ENCODE results near the gene LRRC55. TPM values are rescaled to one million over a fixed set of nuclear protein-coding genes. Genes with fewer than 3 reads are reported as not detected.

The LRRC55 gene
- polyA plus RNA-seq, 1 of the 3 experiments (the other 2 are of a cell fraction), result not detected

DNA sequence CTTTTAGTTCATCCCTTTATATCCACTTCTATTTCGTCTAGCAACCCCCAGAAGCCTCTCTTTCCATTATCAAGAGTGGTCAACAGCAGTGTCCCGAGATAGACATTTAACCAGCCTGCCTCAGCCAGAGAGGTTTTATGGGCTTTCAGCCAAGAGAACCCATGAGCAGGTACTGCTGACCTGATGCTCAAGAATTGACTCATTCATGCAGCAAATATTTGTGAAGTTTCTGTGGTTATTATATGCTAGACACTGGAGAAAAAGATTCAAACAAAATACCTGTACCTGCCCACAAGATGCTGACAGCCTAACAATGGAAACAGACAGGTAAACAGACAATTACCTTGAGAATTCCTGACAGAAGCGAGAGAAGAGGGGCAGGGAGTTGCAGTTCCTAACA lies 9.7 kb upstream of the LRRC55 start:
- no peak for DNase-seq
- no peaks in the 10 kb centered on the region for H3K9me3 ChIP-seq
- H3K27ac ChIP-seq (ENCODE audit: low read depth in 2 of 2, low read length in 1 of 2), result no peak overlapping the region
- TF ChIP-seq YY1 (IDR thresholded peaks at IDR 0.05; ENCODE audit: low read depth), result no peak
- TF ChIP-seq FOXM1 (IDR thresholded peaks at IDR 0.05; ENCODE audit: low read depth), result no peak
- TF ChIP-seq, protein P1, sequence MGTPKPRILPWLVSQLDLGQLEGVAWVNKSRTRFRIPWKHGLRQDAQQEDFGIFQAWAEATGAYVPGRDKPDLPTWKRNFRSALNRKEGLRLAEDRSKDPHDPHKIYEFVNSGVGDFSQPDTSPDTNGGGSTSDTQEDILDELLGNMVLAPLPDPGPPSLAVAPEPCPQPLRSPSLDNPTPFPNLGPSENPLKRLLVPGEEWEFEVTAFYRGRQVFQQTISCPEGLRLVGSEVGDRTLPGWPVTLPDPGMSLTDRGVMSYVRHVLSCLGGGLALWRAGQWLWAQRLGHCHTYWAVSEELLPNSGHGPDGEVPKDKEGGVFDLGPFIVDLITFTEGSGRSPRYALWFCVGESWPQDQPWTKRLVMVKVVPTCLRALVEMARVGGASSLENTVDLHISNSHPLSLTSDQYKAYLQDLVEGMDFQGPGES (IDR thresholded peaks at IDR 0.05; ENCODE audit: low read depth, low read length), result no peak
- TF ChIP-seq RAD21 (IDR thresholded peaks at IDR 0.05; ENCODE audit: low read length), result no peak
- no peak for TF ChIP-seq CHD2 (IDR thresholded peaks at IDR 0.05; ENCODE audit: low read length, partially characterized antibody)
- H3K27me3 ChIP-seq (ENCODE audit: insufficient read depth), result no peaks in the 10 kb centered on the region
- H3K79me2 ChIP-seq (ENCODE audit: insufficient read depth), result no peaks in the 10 kb centered on the region
- no peak overlapping the region for H3K4me2 ChIP-seq
- H3F3A ChIP-seq (replicated peaks; ENCODE audit: insufficient read depth), result no peaks in the 10 kb centered on the region
- no peak overlapping the region for H3K9ac ChIP-seq
- ChIA-PET POLR2A (no interaction called here), CTCF (interaction anchor here (2.6 to 3.0 kb wide), 2 partner anchors 27 to 77 kb away, joined by 6 to 12 read pairs; no protein-coding TSS in a partner anchor)
- 20% methylated on average over 3 of the region's 3 CpGs for WGBS (ENCODE audit: low lambda C conversion rate)
- H2AFZ ChIP-seq (ENCODE audit: low read depth), result no peak overlapping the region
- peaks cover 0 to 4% of the 10 kb centered on the region in 2 experiments; a peak in 2 of 4 replicates for H3K4me1 ChIP-seq (ENCODE audit: control insufficient read depth in 1 of 2, insufficient read depth in 2 of 2, low read depth in 1 of 2, low read length in 1 of 2)
- H3K36me3 ChIP-seq (replicated peaks in 1 of 2; ENCODE audit: control insufficient read depth in 1 of 2, insufficient read depth in 2 of 2, low read length in 1 of 2), result no peaks in the 10 kb centered on the region
- H3K9me2 ChIP-seq, result no peaks in the 10 kb centered on the region
- no peak overlapping the region for H3K4me3 ChIP-seq (ENCODE audit: low read depth in 2 of 2, low read length in 1 of 2)
- H4K20me1 ChIP-seq (ENCODE audit: insufficient read depth), result no peaks in the 10 kb centered on the region

DNA sequence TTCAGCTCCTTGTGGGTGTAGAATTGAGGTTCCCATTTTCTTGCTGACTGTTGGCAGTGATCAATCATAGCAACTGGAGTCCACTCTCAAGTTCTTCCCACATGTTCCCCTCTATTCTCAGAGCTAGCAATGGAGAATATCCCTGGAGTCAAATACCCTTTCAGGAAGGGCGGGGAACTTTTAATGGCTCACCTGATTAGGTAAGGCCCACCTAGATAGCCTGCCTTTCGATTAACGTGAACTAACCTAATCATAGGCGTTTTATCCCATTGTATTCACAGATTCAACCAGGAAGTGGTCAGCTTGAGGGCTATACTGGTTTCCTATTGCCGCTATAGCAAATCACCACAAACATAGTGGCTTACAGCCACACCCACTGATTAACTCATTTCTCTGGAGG lies 7.1 kb upstream of the LRRC55 start:
- H3K9ac ChIP-seq, result no peak overlapping the region
- TF ChIP-seq YY1 (IDR thresholded peaks at IDR 0.05; ENCODE audit: low read depth), result no peak
- no peak for TF ChIP-seq TCF12 (IDR thresholded peaks at IDR 0.05)
- TF ChIP-seq, protein P2, sequence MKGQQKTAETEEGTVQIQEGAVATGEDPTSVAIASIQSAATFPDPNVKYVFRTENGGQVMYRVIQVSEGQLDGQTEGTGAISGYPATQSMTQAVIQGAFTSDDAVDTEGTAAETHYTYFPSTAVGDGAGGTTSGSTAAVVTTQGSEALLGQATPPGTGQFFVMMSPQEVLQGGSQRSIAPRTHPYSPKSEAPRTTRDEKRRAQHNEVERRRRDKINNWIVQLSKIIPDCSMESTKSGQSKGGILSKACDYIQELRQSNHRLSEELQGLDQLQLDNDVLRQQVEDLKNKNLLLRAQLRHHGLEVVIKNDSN (IDR thresholded peaks at IDR 0.05; ENCODE audit: borderline replicate concordance, low read depth), result no peak
- TF ChIP-seq, protein P3, sequence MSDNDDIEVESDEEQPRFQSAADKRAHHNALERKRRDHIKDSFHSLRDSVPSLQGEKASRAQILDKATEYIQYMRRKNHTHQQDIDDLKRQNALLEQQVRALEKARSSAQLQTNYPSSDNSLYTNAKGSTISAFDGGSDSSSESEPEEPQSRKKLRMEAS (IDR thresholded peaks at IDR 0.05; ENCODE audit: low read depth), result no peak
- no peak for TF ChIP-seq RXRA (IDR thresholded peaks at IDR 0.05; ENCODE audit: borderline replicate concordance, low read depth)
- no peak for TF ChIP-seq TAF1 (IDR thresholded peaks at IDR 0.05; ENCODE audit: borderline replicate concordance, low read depth, low read length)
- TF ChIP-seq MEF2A (IDR thresholded peaks at IDR 0.05; ENCODE audit: borderline replicate concordance, low read depth), result no peak
- no peak for TF ChIP-seq TEAD4 (IDR thresholded peaks at IDR 0.05; ENCODE audit: borderline replicate concordance, insufficient read depth)
- no peak for TF ChIP-seq SIN3A (IDR thresholded peaks at IDR 0.05; ENCODE audit: borderline replicate concordance, low read depth, low read length)
- TF ChIP-seq SMC3 (IDR thresholded peaks at IDR 0.05; ENCODE audit: low read depth, low read length), result no peak
- TF ChIP-seq, protein P4, sequence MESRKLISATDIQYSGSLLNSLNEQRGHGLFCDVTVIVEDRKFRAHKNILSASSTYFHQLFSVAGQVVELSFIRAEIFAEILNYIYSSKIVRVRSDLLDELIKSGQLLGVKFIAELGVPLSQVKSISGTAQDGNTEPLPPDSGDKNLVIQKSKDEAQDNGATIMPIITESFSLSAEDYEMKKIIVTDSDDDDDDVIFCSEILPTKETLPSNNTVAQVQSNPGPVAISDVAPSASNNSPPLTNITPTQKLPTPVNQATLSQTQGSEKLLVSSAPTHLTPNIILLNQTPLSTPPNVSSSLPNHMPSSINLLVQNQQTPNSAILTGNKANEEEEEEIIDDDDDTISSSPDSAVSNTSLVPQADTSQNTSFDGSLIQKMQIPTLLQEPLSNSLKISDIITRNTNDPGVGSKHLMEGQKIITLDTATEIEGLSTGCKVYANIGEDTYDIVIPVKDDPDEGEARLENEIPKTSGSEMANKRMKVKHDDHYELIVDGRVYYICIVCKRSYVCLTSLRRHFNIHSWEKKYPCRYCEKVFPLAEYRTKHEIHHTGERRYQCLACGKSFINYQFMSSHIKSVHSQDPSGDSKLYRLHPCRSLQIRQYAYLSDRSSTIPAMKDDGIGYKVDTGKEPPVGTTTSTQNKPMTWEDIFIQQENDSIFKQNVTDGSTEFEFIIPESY (IDR thresholded peaks at IDR 0.05; ENCODE audit: borderline replicate concordance, low read depth), result no peak
- no peak for TF ChIP-seq ELF1 (IDR thresholded peaks at IDR 0.05)
- TF ChIP-seq, protein P5, sequence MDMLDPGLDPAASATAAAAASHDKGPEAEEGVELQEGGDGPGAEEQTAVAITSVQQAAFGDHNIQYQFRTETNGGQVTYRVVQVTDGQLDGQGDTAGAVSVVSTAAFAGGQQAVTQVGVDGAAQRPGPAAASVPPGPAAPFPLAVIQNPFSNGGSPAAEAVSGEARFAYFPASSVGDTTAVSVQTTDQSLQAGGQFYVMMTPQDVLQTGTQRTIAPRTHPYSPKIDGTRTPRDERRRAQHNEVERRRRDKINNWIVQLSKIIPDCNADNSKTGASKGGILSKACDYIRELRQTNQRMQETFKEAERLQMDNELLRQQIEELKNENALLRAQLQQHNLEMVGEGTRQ (IDR thresholded peaks at IDR 0.05; ENCODE audit: borderline replicate concordance, low read depth, low read length), result no peak
- TF ChIP-seq RFX5 (IDR thresholded peaks at IDR 0.05; ENCODE audit: low read length), result no peak
- no peak overlapping the region for H2AFZ ChIP-seq (ENCODE audit: low read depth)
- H3F3A ChIP-seq (replicated peaks; ENCODE audit: insufficient read depth), result no peaks in the 10 kb centered on the region
- POLR2A ChIA-PET, result no interaction called here
- H3K36me3 ChIP-seq (replicated peaks in 1 of 2; ENCODE audit: control insufficient read depth in 1 of 2, insufficient read depth in 2 of 2, low read length in 1 of 2), result no peaks in the 10 kb centered on the region
- H3K4me2 ChIP-seq, result no peak overlapping the region
- 61% methylated on average over 5 of the region's 5 CpGs for WGBS (ENCODE audit: low lambda C conversion rate)
- no peak overlapping the region for H3K4me3 ChIP-seq (ENCODE audit: low read depth in 2 of 2, low read length in 1 of 2)
- no peaks in the 10 kb centered on the region; a peak in 1 of 4 replicates for H3K4me1 ChIP-seq (ENCODE audit: control insufficient read depth in 1 of 2, insufficient read depth in 2 of 2, low read depth in 1 of 2, low read length in 1 of 2)
- H4K20me1 ChIP-seq (ENCODE audit: insufficient read depth), result no peaks in the 10 kb centered on the region
- H3K9me2 ChIP-seq, result no peaks in the 10 kb centered on the region
- H3K27me3 ChIP-seq (ENCODE audit: insufficient read depth), result no peaks in the 10 kb centered on the region
- no peak overlapping the region for H3K27ac ChIP-seq (ENCODE audit: low read depth in 2 of 2, low read length in 1 of 2)
- no peaks in the 10 kb centered on the region for H3K79me2 ChIP-seq (ENCODE audit: insufficient read depth)
- DNase-seq, result no peak
- no peaks in the 10 kb centered on the region for H3K9me3 ChIP-seq
- CTCF ChIA-PET, result interaction anchor here (1.1 to 1.7 kb wide), 2 partner anchors 29 to 333 kb away, joined by 4 read pairs; no protein-coding TSS in a partner anchor

Data from SK-N-SH (cell line).